Measurements from ENCODE around the gene NECTIN3.

NECTIN3 gene

GRCh38 chr3:111173328-111173900 lies 101.8 kb downstream of the NECTIN3 start:
- TF ChIP-seq CTCF (IDR thresholded peaks at IDR 0.05; ENCODE audit: control insufficient read depth, insufficient read depth, low read depth, low read length, missing control alignments): no peak
- no peak overlapping the region for H3K4me3 ChIP-seq (ENCODE audit: control insufficient read depth, low read depth, low read length)
- DNase-seq (ENCODE audit: low read depth): no peak

- no peak for TF ChIP-seq CTCF (IDR thresholded peaks at IDR 0.05; ENCODE audit: control insufficient read depth, insufficient read depth, low read depth, low read length, missing control alignments)
- no peak for DNase-seq (ENCODE audit: low read depth)
These were observed 102.3 kb downstream of the NECTIN3 start for GRCh38 chr3:111173906-111174305.

GRCh38 chr3:111190518-111190917 lies 118.9 kb downstream of the NECTIN3 start:
- DNase-seq (ENCODE audit: low read depth): no peak
- no peak for TF ChIP-seq CTCF (IDR thresholded peaks at IDR 0.05; ENCODE audit: control insufficient read depth, insufficient read depth, low read depth, low read length, missing control alignments)
- no peak overlapping the region for H3K4me3 ChIP-seq (ENCODE audit: control insufficient read depth, low read depth, low read length)

More at GRCh38 chr3:111173906-111174305, 102.3 kb downstream of the NECTIN3 start:
- H3K4me3 ChIP-seq (ENCODE audit: control insufficient read depth, low read depth, low read length): no peak overlapping the region

GRCh38 chr3:111193472-111193871 lies 121.9 kb downstream of the NECTIN3 start:
- H3K4me3 ChIP-seq (ENCODE audit: control insufficient read depth, low read depth, low read length): no peak overlapping the region
- DNase-seq (ENCODE audit: low read depth): no peak
- TF ChIP-seq CTCF (IDR thresholded peaks at IDR 0.05; ENCODE audit: control insufficient read depth, insufficient read depth, low read depth, low read length, missing control alignments): no peak

- TF ChIP-seq CTCF (IDR thresholded peaks at IDR 0.05; ENCODE audit: control insufficient read depth, insufficient read depth, low read depth, low read length, missing control alignments): no peak
- no peak for DNase-seq (ENCODE audit: low read depth)
These were observed 122.4 kb downstream of the NECTIN3 start for GRCh38 chr3:111194048-111194447.

GRCh38 chr3:111197485-111197884 lies 125.9 kb downstream of the NECTIN3 start:
- DNase-seq (ENCODE audit: low read depth): no peak
- no peak overlapping the region for H3K4me3 ChIP-seq (ENCODE audit: control insufficient read depth, low read depth, low read length)
- no peak for TF ChIP-seq CTCF (IDR thresholded peaks at IDR 0.05; ENCODE audit: control insufficient read depth, insufficient read depth, low read depth, low read length, missing control alignments)

More at GRCh38 chr3:111194048-111194447, 122.4 kb downstream of the NECTIN3 start:
- H3K4me3 ChIP-seq (ENCODE audit: control insufficient read depth, low read depth, low read length): no peak overlapping the region

All from AG09309 (cell line).